Fibroblast of lung (primary cell): Measurements from ENCODE around the gene MYO7A.

Experiments used
- EZH2 ChIP-seq: IDR thresholded peaks from 2 replicates; pipeline ENCODE4 v1.5.1; 2012; ENCODE audit warnings: low read length, control low read depth, mild to moderate bottlenecking; ENCODE audit errors: missing control alignments
- TF ChIP-seq, protein P1 (sequence below), 2 donors: IDR thresholded peaks in 1 of 2; conservative IDR thresholded peaks in 1 of 2; 1 replicate in 1 of 2; 2 replicates in 1 of 2; pipeline ENCODE4 v1.5.1; 2011 to 2012; ENCODE audit warnings: low read length in 2 of 2, control low read depth in 1 of 2, inconsistent platforms in 1 of 2, low read depth in 1 of 2, mild to moderate bottlenecking in 1 of 2

GRCh38 chr11:77080643-77081210 lies 47.3 kb upstream of the MYO7A start:
- TF ChIP-seq, protein P1, sequence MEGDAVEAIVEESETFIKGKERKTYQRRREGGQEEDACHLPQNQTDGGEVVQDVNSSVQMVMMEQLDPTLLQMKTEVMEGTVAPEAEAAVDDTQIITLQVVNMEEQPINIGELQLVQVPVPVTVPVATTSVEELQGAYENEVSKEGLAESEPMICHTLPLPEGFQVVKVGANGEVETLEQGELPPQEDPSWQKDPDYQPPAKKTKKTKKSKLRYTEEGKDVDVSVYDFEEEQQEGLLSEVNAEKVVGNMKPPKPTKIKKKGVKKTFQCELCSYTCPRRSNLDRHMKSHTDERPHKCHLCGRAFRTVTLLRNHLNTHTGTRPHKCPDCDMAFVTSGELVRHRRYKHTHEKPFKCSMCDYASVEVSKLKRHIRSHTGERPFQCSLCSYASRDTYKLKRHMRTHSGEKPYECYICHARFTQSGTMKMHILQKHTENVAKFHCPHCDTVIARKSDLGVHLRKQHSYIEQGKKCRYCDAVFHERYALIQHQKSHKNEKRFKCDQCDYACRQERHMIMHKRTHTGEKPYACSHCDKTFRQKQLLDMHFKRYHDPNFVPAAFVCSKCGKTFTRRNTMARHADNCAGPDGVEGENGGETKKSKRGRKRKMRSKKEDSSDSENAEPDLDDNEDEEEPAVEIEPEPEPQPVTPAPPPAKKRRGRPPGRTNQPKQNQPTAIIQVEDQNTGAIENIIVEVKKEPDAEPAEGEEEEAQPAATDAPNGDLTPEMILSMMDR (conservative IDR thresholded peaks at IDR 0.05 in 1 of 2, IDR thresholded peaks at IDR 0.05 in 1 of 2; ENCODE audit: low read depth in 1 of 2, low read length in 2 of 2), result no peak
- no peak for TF ChIP-seq EZH2
